Liver (tissue), 9 donors: Measurements from ENCODE around the gene ELL2. TPM values are rescaled to one million over a fixed set of nuclear protein-coding genes. Genes with fewer than 3 reads are reported as not detected.

Experiments
- DNase-seq: peaks from one replicate; pipeline ENCODE4 v3.0.0-alpha.2; 2017; ENCODE audit warnings: low spot score
- H3K27ac ChIP-seq, 2 donors: one replicate each; pipeline ENCODE4 v1.7.0; 2013; ENCODE audit warnings: inconsistent platforms in 2 of 2, low read length in 2 of 2, control low read depth in 1 of 2, low read depth in 1 of 2, mild to moderate bottlenecking in 1 of 2
- H3K27me3 ChIP-seq, 4 donors: one replicate each; pipeline versions ENCODE4 v1.6.1 to v1.7.0; 2013; ENCODE audit warnings: low read length in 3 of 4, inconsistent platforms in 1 of 4, mild to moderate bottlenecking in 1 of 4, moderate library complexity in 1 of 4; ENCODE audit not compliant: control insufficient read depth in 4 of 4, insufficient read depth in 4 of 4
- H3K36me3 ChIP-seq, 4 donors: one replicate each; pipeline versions ENCODE4 v1.6.1 to v1.7.0; 2013; ENCODE audit warnings: low read length in 3 of 4, mild to moderate bottlenecking in 3 of 4, low read depth in 1 of 4, moderate library complexity in 1 of 4; ENCODE audit not compliant: control insufficient read depth in 4 of 4, insufficient read depth in 3 of 4
- H3K4me1 ChIP-seq, 4 donors: one replicate each; pipeline versions ENCODE4 v1.6.1 to v1.7.0; 2013; ENCODE audit warnings: low read length in 3 of 4, mild to moderate bottlenecking in 3 of 4, moderate library complexity in 1 of 4; ENCODE audit not compliant: control insufficient read depth in 4 of 4, insufficient read depth in 4 of 4
- H3K4me3 ChIP-seq, 3 donors: one replicate each; pipeline versions ENCODE4 v1.6.1 to v1.7.0; 2013; ENCODE audit warnings: low read length in 3 of 3, control low read depth in 1 of 3, low read depth in 1 of 3, mild to moderate bottlenecking in 1 of 3
- H3K9ac ChIP-seq, 2 donors: one replicate each; pipeline ENCODE4 v1.7.0; 2013; ENCODE audit warnings: low read length in 2 of 2, mild to moderate bottlenecking in 2 of 2, moderate library complexity in 2 of 2, control low read depth in 1 of 2, low read depth in 1 of 2
- H3K9me3 ChIP-seq, 4 donors: one replicate each; pipeline versions ENCODE4 v1.6.1 to v1.7.0; 2013; ENCODE audit warnings: low read length in 3 of 4; ENCODE audit not compliant: control insufficient read depth in 4 of 4
- EGR1 ChIP-seq, 2 donors: IDR thresholded peaks; 2 replicates each; pipeline ENCODE4 v1.6.1; 2016 to 2018; ENCODE audit warnings: antibody characterized with exemption in 2 of 2, low read depth in 2 of 2
- FOXA1 ChIP-seq: IDR thresholded peaks from 2 replicates; pipeline ENCODE4 v1.6.1; 2016; ENCODE audit warnings: antibody characterized with exemption
- FOXA2 ChIP-seq: IDR thresholded peaks from 2 replicates; pipeline ENCODE4 v1.6.1; 2016; ENCODE audit warnings: antibody characterized with exemption
- HNF4A ChIP-seq, 2 donors: conservative IDR thresholded peaks; 2 replicates each; pipeline ENCODE4 v1.6.1; 2016; ENCODE audit warnings: antibody characterized with exemption in 2 of 2, mild to moderate bottlenecking in 2 of 2
- HNF4G ChIP-seq: IDR thresholded peaks from 2 replicates; pipeline ENCODE4 v1.6.1; 2016; ENCODE audit warnings: antibody characterized with exemption
- NR2F2 ChIP-seq: IDR thresholded peaks from 2 replicates; pipeline ENCODE4 v1.6.1; 2016; ENCODE audit warnings: antibody characterized with exemption
- RAD21 ChIP-seq, 2 donors: IDR thresholded peaks; 2 replicates each; pipeline ENCODE4 v1.6.1; 2016; ENCODE audit warnings: antibody characterized with exemption in 2 of 2, mild to moderate bottlenecking in 2 of 2
- RXRA ChIP-seq, 2 donors: IDR thresholded peaks; 2 replicates each; pipeline ENCODE4 v1.6.1; 2017 to 2018; ENCODE audit warnings: antibody characterized with exemption in 2 of 2, mild to moderate bottlenecking in 1 of 2
- SP1 ChIP-seq: IDR thresholded peaks from 2 replicates; pipeline ENCODE4 v1.6.1; 2018; ENCODE audit warnings: antibody characterized with exemption, mild to moderate bottlenecking
- TAF1 ChIP-seq: conservative IDR thresholded peaks from 2 replicates; pipeline ENCODE4 v1.6.1; 2016; ENCODE audit warnings: antibody characterized with exemption, mild to moderate bottlenecking
- YY1 ChIP-seq: IDR thresholded peaks from 2 replicates; pipeline ENCODE4 v1.6.1; 2016; ENCODE audit warnings: antibody characterized with exemption, mild to moderate bottlenecking
- WGBS: extraction: QIAGEN DNeasy Blood & Tissue Kit; methylation state at CpG from one replicate; pipeline ENCODE4 v1.1.7; 2013; 5-methylcytosine and 5-hydroxymethylcytosine counted together
- polyA plus RNA-seq, 2 donors: library from polyadenylated mRNA; stranded (reverse) in 1 of 2; unstranded in 1 of 2; fragments of 200-250 nt in 1 of 2; fragments of >200 nt in 1 of 2; fragmentation: Nextera tagmentation in 1 of 2; extraction: Ambion mirVana in 1 of 2; gene quantifications; one replicate each; pipeline versions ENCODE4 v1.2.1 to v1.2.3, GENCODE V29; 2013 to 2015
- total RNA-seq, 2 donors: library from RNA; depleted of rRNA; stranded (reverse); fragments of >200 nt; gene quantifications; one replicate each; pipeline ENCODE4 v1.2.3, GENCODE V29; 2014
- TF ChIP-seq, protein P1 (sequence below): IDR thresholded peaks from 2 replicates; pipeline ENCODE4 v1.6.1; 2016; ENCODE audit warnings: antibody characterized with exemption, mild to moderate bottlenecking
- TF ChIP-seq, protein P2 (sequence below): fragments of 150-350 bp; IDR thresholded peaks from 2 replicates; pipeline ENCODE4 v1.5.1; 2017; ENCODE audit warnings: improper control_type of control experiment, low read depth, low read length; ENCODE audit not compliant: missing input control
- TF ChIP-seq, protein P3 (sequence below): IDR thresholded peaks from 2 replicates; pipeline ENCODE4 v1.6.1; 2016; ENCODE audit warnings: antibody characterized with exemption
- TF ChIP-seq, protein P4 (sequence below): IDR thresholded peaks from 2 replicates; pipeline ENCODE4 v1.6.1; 2016; ENCODE audit warnings: antibody characterized with exemption
- TF ChIP-seq, protein P5 (sequence below): IDR thresholded peaks from 2 replicates; pipeline ENCODE4 v1.6.1; 2016; ENCODE audit warnings: antibody characterized with exemption
- donor health status: healthy.
- donor health status: healthy.
- donor health status: healthy.
- donor health status: healthy.
- donor health status: healthy.

ELL2 gene
- total and polyA plus RNA-seq, 4 donors: 21.0 to 64.5 (median 45.9) TPM

DNA sequence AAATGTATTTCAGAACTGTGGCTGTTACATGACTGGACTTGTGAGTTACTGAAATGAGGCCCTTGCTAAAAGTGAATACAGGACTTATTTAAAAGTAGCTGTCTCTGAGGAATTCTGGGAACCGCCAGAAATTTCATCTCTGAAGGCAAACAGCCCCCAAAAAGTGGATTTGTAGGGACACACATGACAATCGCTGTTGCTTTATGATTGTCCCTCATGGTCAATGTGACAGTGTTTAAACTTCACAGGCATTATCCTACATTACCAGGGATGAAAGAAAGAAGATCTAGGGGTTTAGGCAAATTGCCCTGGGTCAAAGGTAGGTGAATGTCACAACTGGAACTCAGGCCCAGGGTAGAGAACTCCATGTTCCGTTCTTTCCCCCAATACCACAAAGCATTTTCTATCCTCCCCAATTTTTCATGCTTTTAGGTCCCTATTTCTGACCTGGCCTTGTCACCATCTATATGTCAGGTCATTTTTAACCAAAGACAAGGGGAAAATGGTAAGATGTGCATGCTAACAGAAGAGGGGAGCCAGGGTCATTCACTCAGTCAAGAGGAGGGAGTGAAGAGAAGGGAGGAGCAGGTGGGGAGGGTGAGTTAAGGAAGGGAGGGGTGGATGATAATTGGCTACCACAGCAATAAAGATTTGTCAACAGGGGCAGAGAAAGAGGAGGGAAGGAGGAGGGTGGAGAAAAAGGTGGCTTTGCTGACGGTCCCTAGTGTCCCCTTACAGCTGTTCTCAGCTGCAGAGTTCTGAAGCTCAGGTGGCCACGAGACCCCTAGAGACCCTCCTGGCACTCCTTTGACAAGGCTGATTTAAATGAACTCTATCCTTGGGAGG lies 81.3 kb downstream of the ELL2 start (continued):
- TF ChIP-seq, protein P1, sequence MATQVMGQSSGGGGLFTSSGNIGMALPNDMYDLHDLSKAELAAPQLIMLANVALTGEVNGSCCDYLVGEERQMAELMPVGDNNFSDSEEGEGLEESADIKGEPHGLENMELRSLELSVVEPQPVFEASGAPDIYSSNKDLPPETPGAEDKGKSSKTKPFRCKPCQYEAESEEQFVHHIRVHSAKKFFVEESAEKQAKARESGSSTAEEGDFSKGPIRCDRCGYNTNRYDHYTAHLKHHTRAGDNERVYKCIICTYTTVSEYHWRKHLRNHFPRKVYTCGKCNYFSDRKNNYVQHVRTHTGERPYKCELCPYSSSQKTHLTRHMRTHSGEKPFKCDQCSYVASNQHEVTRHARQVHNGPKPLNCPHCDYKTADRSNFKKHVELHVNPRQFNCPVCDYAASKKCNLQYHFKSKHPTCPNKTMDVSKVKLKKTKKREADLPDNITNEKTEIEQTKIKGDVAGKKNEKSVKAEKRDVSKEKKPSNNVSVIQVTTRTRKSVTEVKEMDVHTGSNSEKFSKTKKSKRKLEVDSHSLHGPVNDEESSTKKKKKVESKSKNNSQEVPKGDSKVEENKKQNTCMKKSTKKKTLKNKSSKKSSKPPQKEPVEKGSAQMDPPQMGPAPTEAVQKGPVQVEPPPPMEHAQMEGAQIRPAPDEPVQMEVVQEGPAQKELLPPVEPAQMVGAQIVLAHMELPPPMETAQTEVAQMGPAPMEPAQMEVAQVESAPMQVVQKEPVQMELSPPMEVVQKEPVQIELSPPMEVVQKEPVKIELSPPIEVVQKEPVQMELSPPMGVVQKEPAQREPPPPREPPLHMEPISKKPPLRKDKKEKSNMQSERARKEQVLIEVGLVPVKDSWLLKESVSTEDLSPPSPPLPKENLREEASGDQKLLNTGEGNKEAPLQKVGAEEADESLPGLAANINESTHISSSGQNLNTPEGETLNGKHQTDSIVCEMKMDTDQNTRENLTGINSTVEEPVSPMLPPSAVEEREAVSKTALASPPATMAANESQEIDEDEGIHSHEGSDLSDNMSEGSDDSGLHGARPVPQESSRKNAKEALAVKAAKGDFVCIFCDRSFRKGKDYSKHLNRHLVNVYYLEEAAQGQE: no peak
- no peak for TF ChIP-seq NR2F2
- no peak for TF ChIP-seq FOXA2
- TF ChIP-seq, protein P2, sequence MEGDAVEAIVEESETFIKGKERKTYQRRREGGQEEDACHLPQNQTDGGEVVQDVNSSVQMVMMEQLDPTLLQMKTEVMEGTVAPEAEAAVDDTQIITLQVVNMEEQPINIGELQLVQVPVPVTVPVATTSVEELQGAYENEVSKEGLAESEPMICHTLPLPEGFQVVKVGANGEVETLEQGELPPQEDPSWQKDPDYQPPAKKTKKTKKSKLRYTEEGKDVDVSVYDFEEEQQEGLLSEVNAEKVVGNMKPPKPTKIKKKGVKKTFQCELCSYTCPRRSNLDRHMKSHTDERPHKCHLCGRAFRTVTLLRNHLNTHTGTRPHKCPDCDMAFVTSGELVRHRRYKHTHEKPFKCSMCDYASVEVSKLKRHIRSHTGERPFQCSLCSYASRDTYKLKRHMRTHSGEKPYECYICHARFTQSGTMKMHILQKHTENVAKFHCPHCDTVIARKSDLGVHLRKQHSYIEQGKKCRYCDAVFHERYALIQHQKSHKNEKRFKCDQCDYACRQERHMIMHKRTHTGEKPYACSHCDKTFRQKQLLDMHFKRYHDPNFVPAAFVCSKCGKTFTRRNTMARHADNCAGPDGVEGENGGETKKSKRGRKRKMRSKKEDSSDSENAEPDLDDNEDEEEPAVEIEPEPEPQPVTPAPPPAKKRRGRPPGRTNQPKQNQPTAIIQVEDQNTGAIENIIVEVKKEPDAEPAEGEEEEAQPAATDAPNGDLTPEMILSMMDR: no peak
- peak; percentile 55 for TF ChIP-seq SP1

DNA sequence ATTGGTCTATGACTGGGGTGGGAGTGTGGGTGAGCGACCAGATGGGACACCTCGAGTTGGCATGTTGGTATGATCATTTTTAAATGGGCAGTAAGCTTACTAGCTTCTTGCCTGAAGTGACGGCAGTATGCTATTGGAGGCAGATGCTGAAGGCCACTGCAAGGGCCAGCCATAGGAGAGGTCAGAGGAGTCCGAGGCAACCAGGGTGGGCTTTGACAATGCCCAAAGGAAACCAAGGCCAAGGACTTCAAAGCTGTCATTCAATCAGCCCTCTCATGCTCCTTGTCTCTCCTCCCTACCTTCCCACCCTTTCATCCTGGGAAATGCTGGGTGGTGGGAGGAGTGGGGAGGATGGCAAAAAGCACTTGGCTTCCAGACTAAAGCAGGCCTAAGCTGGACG lies 82.0 kb downstream of the ELL2 start:
- no peak for DNase-seq
- Histone ChIP-seq H3K9ac (no peak overlapping the region), H3K27me3 (no peaks in the 10 kb centered on the region), H3K4me1 (peaks cover 15 to 48% (median 24%) of the 10 kb centered on the region in 4 donors), H3K9me3 (no peaks in the 10 kb centered on the region), H3K4me3 (no peak overlapping the region), H3K36me3 (no peaks in the 10 kb centered on the region), H3K27ac (peak overlapping the region; percentile 60 to 73)
- TF ChIP-seq RXRA (IDR thresholded peaks at IDR 0.05) (no peak), RAD21 (IDR thresholded peaks at IDR 0.05) (no peak), FOXA2 (no peak), EGR1 (IDR thresholded peaks at IDR 0.05; ENCODE audit: low read depth in 2 of 2) (no peak), SP1 (no peak), FOXA1 (no peak), HNF4A (conservative IDR thresholded peaks at IDR 0.05) (no peak), YY1 (no peak), HNF4G (no peak), TAF1 (no peak), NR2F2 (no peak)
- TF ChIP-seq, protein P3, sequence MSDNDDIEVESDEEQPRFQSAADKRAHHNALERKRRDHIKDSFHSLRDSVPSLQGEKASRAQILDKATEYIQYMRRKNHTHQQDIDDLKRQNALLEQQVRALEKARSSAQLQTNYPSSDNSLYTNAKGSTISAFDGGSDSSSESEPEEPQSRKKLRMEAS: no peak
- TF ChIP-seq, protein P4, sequence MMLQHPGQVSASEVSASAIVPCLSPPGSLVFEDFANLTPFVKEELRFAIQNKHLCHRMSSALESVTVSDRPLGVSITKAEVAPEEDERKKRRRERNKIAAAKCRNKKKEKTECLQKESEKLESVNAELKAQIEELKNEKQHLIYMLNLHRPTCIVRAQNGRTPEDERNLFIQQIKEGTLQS: no peak
- TF ChIP-seq, protein P1: no peak
- TF ChIP-seq, protein P5, sequence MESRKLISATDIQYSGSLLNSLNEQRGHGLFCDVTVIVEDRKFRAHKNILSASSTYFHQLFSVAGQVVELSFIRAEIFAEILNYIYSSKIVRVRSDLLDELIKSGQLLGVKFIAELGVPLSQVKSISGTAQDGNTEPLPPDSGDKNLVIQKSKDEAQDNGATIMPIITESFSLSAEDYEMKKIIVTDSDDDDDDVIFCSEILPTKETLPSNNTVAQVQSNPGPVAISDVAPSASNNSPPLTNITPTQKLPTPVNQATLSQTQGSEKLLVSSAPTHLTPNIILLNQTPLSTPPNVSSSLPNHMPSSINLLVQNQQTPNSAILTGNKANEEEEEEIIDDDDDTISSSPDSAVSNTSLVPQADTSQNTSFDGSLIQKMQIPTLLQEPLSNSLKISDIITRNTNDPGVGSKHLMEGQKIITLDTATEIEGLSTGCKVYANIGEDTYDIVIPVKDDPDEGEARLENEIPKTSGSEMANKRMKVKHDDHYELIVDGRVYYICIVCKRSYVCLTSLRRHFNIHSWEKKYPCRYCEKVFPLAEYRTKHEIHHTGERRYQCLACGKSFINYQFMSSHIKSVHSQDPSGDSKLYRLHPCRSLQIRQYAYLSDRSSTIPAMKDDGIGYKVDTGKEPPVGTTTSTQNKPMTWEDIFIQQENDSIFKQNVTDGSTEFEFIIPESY: no peak
- 82% methylated on average over 5 of the region's 5 CpGs for WGBS
